ENCODE data around the gene FSIP1.

DNA sequence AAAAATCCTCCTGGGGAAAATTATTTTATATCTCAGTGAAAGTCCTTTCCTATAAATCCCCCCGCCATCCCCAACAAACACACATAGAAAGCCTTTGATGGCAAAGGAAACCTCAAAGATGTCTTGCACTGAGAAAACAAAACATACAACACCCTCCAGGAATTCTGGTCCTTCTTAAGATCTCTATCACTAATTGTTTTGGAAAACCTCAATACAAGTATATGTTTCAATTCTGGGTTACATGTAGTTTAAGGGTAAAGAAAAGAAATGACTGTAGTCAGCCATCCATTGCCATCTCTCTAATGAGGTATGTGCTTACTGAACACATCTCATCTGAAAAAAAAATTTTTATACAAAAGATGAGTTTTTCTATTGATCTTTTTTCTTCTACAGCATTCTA lies 97.3 kb downstream of the FSIP1 start:
- TF ChIP-seq, protein P1, sequence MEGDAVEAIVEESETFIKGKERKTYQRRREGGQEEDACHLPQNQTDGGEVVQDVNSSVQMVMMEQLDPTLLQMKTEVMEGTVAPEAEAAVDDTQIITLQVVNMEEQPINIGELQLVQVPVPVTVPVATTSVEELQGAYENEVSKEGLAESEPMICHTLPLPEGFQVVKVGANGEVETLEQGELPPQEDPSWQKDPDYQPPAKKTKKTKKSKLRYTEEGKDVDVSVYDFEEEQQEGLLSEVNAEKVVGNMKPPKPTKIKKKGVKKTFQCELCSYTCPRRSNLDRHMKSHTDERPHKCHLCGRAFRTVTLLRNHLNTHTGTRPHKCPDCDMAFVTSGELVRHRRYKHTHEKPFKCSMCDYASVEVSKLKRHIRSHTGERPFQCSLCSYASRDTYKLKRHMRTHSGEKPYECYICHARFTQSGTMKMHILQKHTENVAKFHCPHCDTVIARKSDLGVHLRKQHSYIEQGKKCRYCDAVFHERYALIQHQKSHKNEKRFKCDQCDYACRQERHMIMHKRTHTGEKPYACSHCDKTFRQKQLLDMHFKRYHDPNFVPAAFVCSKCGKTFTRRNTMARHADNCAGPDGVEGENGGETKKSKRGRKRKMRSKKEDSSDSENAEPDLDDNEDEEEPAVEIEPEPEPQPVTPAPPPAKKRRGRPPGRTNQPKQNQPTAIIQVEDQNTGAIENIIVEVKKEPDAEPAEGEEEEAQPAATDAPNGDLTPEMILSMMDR (IDR thresholded peaks at IDR 0.05), result no peak
- no peak for TF ChIP-seq POLR2A (IDR thresholded peaks at IDR 0.05)
